NCI-H446 (cell line): ENCODE measurements around the gene CTSA.
"Not testable (repeated sequence)": the region's sequence is repeated elsewhere in the genome, so short reads cannot be mapped to it uniquely, and the experiment has no call there.

Experiments
- DNase-seq, 2 experiments: peaks; one replicate each; lab custom pipeline; 2025; lab: John Stamatoyannopoulos, UW

CTSA gene

DNA sequence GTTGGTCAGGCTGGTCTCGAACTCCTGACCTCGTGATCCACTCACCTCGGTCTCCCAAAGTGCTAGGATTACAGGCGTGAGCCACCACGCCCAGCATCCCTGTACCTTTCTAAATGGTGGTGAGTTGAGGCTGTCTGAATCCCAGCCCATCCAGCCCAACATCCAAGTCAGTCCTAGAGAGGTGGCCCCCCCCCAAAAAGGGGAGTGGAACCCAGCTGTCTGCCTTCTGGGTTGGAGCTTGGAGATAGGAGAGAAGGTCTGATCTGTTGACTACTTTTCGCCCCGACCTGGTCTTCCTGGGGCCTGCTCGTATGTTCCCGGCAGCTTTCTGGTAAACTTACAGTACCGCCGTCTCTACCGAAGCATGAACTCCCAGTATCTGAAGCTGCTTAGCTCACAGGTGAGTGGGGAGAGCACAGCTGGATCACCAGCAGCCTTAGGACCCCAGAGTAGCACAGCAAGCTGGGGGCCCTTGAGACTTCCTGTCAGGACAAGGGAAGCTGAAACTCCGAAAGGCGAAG, 5.6 kb downstream of the CTSA start:
- DNase-seq: no peak

DNA sequence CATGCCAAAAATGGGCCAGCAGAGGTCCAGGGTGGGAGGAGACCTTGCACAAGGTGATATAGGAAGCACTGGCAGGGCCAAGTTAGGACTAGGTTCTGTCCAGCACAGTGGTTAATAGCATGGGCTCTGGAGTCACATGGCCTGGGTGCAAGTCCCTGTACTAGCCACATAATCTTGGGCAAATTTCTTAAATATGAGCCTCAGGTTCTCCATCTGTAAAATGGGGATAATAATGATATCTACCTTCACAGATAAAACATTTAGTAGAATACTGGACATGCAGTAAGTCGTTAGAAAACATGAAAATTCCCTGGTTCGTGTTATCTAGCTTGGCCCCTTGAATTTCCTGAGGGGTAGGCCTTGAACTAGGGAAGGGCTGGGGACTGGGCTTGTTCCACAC, 6.2 kb downstream of the CTSA start:
- no peak for DNase-seq

DNA sequence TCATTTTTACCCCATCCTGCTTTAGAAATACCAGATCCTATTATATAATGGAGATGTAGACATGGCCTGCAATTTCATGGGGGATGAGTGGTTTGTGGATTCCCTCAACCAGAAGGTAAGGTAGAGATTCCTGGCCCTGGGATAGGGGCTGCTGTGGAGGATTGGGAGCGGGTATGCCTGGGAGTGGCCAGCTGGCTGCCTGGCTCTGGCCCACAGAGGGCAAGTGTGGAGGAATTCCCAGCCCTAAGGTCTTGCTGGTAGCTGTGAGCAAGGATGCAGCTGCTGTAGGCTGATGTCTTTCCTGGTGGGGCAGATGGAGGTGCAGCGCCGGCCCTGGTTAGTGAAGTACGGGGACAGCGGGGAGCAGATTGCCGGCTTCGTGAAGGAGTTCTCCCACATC, 6.6 kb downstream of the CTSA start:
- DNase-seq: no peak

DNA sequence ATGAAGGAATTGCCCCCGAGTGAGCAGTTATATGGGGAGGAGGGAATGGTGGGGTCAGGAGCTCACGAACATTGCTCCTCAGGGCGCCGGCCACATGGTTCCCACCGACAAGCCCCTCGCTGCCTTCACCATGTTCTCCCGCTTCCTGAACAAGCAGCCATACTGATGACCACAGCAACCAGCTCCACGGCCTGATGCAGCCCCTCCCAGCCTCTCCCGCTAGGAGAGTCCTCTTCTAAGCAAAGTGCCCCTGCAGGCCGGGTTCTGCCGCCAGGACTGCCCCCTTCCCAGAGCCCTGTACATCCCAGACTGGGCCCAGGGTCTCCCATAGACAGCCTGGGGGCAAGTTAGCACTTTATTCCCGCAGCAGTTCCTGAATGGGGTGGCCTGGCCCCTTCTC, 7.2 kb downstream of the CTSA start:
- no peak for DNase-seq

DNA sequence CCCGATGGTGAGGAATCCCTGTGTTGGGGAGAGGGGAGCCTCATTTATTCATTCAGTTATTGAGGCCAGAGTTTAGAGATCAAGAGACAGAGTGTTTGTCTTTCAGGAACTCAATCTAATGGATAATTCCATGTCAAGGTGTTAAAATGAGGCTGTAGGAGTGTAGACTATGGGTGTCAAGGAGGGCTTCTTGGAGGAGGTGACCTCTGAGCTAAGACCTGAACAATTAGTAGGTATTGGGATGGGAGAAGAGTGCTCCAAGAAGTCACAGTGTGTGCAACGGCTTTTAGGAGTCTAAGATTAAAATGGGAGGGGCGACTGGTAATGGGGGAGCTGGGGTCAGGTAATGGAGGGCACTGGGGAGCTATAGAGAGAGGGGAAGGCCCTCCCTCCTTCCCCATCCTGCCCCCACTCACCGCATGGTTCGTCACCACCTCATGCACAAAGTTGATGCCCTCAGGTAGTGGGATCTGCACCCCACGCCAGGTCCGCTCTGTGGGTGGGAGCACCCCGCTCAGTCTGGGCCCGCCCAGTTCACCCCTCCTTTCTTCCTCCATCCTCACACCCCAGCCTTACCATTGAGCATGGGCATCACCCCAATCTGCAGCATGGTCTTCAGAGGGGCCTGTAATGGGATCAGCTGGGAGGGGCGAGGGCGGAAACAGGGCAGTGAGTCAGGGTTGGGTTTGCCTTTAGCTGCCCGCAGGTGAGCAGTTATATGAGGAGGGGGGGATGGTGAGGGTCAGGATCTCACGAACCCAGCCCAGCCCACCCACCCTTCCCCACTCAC, 8.1 kb downstream of the CTSA start:
- no peak for DNase-seq

DNA sequence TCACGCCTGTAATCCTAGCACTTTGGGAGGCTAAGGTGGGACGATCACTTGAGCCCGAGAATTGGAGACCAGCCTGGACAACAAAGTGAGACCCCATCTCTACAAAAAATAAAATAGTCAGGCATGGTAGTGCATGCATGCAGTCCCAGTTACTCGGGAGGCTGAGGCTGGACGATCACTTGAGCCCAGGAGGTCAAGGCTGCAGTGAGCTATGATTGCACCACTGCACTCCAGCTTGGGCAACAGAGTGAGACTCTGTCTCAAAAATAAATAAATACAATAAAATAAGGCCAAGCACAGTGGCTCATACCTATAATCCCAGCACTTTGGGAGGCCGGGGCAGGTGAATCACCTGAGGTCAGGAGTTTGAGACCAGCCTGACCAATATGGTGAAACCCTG, 10.2 kb downstream of the CTSA start:
- not testable (repeated sequence) for DNase-seq

DNA sequence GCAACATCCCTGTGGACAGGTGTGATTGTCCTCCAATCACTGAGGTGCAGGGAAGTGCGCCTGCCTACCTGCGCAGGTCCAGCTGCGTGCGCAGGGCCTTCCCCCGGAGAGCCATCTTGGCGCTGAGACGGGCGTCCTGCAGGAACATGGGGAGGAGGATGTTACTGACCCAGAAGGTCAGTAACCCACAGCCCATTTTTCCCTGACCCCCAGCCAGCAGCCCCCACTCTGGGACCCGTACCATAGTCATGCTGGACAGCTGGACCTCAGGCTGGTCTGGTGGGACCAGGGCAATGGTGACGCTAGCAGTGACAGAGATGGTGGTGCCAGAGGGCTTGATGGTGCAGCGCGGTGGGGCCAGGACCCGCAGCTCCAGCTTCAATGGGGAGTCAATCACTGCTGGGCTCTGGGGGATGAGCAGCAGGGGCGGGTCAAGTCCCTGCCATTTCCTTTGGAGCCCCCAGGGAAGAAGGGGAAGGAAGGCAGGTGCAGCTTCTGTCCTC, 11.1 kb downstream of the CTSA start:
- no peak for DNase-seq

DNA sequence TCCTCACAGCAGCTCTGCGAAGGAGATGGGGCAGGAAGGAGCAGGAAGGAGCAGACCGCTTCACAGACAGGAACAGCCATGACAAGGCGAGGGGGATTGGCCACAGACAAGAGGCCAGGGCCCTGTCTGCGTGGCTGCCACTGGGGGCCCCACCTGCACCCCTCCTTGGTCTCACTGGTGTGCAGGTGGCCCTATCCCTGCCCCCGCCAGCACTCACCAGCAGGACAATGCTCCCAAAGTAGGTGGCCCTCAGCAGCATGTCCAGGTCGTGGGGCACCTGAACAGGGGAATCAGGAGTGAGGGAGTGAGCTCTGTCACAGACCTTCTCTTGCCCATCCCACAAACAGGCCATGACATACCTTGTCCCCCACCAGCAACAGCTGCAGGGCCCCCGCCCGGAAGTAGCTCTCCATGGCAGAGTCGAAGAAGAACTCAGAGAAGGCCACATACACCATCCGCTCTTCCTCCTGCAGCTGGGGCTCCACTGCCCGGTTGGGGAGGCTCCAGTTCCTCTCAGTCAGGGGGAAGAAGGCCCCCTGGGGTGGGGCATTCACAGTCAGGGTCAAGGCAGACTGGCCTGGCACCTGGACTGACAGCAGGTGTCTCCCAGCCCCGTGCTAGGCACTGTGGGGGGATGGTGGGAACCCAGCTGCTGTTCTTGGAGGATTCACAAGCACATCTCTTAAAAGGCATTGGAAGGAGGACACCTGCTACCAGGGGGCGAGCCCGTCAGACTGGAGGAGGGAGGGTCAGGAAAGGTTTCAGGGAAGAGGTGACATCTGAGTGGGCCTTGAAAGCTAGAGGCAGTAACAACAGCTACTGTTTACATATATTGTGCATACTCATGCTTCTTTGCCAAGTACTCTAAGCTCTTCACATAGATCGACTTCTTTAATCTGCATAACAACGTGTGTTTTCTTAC, 13.7 kb downstream of the CTSA start:
- DNase-seq: no peak

DNA sequence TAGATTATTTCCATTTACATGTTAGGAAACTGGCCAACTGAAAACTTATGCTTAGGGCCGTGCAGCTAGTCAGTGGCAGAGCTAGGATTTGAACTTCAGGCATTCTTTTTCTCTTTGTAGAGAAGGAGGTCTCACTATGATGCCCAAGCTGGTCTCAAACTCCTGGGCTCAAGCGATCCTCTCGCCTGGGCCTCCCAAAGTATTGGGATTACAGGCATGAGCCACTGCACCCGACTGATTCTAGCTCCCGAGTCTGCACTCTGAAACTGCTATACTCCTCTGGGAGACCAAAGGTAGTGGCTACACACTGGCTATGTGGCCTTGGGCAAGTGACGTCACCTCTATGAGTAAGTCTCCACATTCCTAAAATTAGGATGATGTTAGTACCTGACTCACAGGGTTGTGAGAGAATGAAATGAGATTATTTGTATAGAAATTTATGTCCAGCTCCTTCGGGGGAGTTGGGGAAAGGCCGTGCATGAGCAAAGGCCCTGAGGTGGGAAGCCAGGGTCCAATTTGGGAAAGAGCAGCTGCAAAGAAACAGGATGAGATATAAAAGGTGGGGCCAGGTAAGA, 14.5 kb downstream of the CTSA start:
- DNase-seq: no peak

DNA sequence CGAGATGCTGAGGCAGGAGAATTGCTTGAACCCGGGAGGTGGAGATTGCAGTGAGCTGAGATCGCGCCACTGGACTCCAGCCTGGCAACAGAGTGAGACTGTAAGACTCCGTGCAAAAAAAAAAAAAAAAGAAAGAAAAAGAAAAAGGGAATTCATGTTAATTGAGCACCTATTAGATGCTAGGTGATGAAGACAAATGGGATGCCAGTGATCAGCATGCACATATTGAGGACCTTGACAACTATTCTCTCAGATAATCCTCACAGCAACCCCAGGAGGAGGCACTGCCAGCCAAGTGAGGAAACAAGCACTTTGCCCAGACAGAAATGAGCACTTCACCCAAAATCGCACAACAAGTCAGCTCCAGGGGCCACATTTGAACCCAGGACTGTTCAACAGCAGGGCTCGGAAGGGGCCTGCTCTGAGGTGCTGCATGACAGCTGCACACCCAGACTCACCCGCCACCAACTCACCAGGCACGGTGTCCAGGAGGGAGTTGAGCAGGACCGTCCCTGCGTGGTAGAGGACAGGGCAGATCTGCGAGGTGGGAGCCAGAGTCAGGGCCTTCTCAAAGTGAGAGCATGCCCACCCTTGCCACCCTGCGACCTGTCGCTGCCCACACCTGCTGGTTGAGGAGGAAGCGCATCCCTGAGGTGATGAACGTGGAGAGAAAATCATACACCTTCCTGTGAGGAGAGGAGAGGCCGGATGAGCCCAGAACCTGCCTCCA, 16.2 kb downstream of the CTSA start:
- DNase-seq: no peak

DNA sequence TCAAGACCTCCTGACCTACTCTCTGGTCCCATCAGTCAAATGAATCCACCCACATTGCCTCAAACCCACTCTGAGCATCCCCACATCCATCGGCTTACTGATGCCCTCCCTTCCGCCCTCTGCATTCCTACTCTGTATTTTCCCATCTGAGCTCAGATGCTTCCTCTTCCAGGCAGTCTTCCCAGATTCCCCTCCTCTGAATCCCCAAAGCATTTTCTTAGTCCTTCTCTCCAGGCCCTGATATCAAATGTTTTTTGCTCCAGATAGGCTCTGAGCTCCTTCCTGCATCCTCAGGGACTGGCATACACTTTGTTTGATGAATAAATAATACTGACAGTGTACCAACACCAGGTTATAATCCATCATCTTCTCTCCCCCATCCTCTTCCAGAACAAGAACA, 16.9 kb downstream of the CTSA start:
- no peak for DNase-seq

DNA sequence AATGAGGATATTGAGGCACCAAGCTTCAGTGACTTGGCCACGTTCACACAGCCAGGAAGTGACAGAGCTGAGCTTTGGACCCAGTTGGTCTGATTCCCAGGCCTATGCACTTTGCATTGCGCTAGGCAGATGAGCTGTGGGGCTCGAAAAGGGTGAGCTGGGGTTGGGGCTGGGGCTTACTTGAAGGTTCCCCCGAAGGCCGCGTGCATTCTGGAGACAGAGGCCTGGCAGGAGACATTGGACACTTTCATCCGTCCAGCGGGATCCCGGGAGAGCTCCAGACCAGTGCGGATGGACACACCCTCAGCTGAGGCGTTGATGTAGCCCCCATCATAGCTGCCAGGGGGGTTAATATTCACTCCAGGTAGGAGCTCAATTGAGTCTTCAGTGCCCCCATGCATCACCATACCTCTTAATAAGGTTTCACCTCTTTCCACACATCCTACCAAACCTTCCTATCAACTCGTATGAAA, 18.2 kb downstream of the CTSA start:
- DNase-seq: no peak

DNA sequence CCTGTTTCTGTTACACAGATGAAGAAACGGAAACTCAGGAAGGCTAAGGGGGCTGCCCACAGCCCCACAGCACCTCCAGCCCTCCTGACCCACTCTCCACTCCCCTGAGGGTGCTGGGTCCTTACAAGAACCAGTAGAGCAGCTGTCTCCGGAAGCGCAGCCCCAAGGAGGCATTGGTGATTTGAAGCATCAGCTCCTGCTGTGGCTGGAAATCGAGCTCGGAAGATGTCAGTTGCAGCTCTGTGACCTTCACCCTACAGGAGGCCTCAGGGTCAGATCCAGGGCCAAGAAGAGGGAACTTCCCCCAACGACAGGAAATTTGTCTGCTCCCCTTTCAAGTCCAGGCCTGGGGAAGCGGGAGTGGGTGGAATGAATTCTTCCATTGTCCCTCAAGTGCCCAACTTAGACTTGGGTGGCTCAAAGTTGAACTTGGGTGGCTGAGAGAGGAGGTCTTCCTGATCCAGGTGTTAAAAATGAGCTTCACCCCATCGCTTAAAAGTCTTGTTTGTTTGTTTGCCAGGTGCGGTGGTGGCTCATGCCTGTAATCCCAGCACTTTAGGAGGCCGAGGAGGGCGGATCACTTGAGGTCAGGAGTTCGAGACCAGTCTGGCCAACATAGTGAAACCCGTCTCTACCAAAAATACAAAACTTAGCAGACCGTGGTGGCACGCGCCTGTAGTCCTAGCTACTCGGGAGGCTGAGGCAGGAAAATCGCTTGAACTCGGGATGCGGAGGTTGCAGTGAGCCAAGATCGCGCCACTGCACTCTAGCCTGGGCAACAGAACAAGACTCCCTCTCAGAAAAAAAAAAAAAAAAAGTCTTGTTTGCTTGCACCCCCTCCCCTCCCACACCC, 18.9 kb downstream of the CTSA start:
- no peak for DNase-seq

DNA sequence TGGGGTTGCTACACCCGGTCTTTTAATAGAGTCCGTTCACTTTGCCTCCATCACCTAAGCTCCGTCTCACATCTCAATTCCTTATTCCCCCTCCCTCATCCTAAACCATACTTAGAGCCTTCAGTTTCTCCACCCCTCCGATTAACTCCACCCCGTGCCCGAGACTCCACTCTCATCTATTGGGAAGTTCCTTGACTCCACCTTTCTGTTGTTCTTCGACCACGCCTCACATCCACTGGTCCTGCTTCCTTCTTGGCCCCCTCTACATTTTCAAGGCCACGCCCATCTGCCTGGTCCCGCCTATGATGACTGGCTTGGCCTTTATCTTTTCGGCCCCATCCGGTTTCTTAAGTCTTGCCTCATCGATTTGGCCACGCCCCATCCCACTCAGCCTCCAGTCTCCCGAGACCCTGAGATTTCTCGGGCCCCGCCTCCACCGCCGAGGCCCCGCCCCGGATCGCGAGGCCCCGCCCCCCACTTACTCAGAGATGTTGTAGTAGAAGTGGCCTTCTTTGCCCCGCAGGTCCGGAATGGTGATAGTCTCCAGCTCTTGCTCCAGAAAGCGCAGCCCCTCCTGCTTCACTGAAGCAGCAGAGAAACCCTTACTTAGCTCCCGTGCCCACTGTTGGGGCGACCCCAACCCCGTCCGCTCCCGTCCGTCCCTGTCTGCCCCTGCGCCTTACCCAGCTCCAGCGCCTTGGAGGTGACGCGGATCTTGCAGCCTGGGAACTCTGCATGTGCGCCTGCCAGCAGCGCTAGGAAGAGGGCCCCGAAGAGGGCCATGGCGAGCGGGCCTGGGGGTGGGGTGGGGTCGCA, 19.7 kb downstream of the CTSA start:
- DNase-seq: peak; percentile 15 to 65

DNA sequence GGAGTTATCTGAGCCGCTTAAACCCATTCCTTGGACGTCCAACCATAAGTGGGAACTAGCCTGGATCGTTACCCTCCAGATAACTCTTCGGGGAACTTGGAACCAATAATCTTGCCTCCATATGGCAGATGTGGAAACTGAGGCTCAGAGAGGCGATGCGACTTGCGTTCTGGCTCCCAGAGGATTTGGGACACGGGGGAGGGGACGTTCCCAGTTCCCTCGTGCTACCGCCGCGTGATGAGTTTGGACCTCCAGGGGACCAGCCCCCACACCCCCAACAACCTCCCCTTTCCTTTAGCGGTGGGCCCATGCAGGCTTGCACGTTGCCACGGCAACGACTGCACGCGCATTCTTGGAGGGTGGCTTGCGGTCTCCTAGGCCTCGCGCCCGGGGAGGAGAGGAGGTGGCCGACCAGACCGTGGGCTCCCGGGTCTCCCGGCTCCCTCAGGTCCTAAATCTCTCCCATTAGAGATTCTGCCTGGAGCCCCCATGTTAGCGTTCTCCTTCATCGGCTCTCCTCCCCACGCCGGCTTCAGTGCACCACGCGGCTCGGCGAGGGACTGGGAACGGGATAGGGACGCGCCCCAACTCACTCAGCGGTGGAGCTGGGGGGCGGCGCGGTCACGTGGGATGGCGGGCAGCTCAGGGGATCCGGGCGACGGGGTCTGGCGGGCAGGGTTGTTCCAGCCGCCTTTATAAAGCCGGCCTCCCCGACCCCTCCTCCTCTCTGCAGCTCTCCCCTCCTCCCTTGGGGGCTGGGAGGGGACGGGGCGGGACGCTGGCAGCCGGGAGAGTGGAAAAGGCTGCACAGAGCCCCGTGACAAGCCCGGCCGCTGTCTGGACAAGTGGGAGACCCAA, 20.6 kb downstream of the CTSA start, which contains the start of gene PLTP:
Gene PLTP, minus strand, starts transcription at position 670 of the 858 bp plus-strand sequence. CDS start 703 bp downstream, outside the sequence.
- DNase-seq: peak in 1 of 2 experiments; percentile 23

DNA sequence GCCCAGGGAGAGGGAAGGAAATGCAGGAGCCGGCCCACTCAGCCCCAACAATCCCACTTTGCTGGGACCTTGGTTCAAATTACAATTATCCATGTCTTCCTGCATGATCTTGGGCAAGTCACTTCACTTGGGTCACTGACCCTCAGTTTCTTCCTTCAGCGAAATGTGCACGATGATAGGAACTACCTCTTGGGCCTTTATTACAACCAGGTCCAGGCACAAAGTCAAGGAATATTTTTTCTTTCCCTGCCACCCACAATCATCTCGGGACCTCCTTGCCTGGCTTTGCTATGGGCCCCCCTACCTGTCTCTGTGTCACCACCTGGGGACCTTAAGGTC, 21.2 kb downstream of the CTSA start:
- DNase-seq: no peak

DNA sequence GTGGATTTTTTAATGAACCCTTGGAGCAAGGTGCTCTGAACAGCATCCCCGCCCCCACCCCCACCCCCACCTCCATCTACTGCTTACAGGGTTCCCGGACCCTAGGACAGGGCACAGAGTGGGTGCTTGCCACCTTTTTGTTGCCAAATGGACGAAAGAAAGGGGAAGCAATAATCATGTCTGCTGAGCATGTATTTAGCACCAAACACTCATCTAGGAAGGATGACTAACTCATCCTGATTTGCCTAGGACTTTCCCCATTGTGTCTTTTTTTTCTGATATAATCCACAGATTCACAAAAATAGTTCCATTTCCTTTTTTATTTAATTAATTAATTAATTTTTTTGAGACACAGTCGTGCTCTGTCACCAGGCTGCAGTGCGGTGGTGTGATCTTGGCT, 22.0 kb downstream of the CTSA start:
- DNase-seq: no peak

DNA sequence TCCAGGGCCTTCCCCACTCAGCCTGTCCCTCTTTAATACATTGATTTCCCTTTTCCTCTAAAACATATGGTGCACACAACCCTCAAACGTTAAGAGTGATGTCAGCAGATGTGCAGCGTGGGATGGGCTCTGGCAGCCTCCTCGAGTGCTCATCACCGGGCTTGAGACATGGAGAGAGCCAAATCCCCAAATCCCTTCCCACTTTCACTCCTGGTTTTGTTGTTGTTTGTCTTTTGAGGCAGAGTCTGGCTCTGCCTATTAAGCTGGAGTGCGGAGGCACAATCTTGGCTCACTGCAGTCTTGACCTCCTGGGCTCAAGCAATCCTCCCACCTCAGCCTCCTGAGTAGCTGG, 26.6 kb downstream of the CTSA start:
- DNase-seq: no peak

DNA sequence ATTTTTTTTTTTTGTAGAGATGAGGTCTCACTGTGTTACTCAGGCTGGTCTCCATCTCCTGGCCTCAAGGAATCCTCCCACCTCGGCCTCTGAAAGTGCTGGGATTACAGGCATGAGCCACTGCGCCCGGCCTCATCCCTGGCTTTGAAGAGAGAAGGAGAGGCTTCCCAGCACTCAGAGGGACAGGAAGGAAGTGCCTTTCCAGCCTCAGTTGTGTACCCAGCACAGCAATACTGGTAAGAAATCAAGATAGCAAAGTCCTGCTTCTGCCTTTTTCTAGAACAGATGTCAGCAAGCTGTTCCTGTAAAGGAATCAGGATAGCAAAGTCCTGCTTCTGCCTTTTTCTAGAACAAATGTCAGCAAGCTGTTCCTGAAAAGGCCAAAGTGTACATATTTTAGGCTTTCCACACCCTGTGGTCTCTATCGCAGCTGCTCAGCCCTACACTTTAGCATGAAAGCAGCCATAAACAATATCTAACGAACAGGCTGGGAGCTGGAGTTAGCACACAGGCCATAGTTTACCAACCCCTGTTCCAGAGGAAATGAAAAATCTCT, 27.1 kb downstream of the CTSA start:
- DNase-seq: no peak
